DMS 273 (cell line): Measurements from ENCODE around the gene PRKG1.
A peak's percentile ranks its signal among the peaks of the same experiment; 100 is the strongest.
"Not testable (repeated sequence)": the region's sequence is repeated elsewhere in the genome, so short reads cannot be mapped to it uniquely, and the experiment has no call there.

Source experiments
- DNase-seq: peaks from one replicate; lab custom pipeline; 2025; ENCODE audit not compliant: unreplicated experiment; lab: John Stamatoyannopoulos, UW

Gene PRKG1

DNA sequence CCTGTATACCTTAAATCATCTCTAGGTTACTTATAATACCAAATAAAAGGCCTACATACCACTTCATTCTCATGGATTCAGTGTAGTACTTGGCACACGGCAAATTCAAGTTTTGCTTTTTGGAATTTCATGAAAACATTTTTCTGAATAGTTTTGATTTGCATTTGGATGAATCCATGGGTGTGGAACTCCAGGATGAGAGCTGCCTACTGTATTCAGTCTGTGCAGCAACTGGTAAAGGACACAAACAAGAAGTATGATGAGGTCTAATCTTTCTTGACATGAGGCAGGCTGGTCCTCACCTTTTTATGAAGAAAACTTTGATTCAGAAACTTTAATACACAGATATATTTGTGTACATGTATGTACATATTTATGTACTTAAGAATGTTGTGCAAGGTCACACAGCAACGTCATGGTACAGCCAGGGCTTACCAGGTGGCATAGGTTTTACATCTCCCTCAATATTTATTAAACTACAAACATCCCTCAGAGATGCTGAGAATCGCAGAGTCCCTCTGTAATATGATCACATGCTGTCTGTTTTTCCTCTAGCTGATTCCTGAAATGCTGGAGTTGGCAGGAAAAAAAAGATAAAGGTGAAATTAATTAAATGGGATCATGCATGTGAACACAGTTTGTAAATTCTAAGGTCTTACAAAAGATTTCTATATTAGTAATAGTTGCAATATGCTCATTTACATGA is 239.6 kb downstream of the PRKG1 start:
- DNase-seq: peak; percentile 9

DNA sequence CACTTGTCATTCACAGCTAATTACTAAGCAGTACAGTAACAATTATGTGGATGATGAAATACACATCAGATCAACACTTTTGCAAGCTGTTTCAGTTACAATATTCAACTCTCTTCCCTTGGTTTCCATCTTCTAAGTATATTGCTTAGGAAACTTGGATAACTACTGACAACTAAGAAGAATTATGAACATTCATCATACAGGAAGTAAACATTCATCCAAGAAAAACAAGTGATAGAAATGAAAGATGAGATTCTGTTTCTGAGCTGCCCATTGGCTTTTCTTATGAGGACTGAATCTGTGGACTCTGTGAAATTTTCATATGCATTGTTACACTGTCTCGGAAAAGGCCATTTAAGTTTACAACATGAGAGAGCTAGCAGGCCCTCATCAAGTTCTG is 240.2 kb downstream of the PRKG1 start:
- no peak for DNase-seq

DNA sequence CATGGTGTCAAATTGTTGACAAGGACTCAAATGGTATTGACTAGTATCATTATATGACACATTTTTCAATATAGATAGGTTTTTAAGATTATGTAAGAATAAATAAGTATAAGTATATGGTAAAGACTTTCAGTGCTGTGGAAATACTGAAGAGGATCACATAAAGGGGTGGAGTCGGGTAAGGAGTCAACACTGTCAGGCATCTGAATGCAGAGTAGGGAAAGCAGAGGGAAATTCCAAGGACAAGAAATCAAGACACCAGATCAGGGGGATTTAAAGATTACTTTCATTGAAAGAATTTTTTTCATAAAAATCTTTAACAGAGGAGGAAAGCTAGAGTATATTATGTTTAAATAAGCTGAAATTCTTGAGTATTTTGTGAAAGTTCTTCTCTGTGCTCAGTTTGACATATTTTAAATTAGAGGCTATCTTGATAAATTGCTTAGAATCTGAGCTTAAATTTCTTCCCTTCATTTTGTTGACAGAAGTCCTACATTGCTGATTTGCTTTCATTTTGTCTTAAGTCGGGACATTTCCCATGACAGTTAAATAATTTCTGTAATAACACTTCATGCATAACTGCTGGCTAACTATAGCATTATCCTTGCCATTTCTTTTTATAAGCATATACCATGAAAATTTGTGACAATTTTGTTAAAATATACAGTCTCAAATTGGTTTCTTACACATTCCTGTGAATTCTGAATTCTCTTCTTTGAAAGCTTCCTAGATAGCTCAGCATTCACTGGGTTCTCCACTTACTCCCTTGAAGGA is 244.3 kb downstream of the PRKG1 start:
- DNase-seq: no peak

DNA sequence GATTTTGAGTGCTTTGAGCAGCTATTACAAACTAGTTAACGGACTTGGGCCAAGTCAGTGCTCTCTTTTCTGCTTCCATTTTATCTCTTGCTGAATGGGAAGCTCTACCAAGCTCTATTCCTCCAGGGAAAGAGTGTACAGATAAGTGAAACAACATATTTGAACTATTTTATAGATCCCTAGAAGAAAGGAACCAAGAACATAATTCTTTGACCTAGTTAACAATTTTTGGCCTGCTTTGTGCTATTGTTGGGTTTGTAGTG is 244.8 kb downstream of the PRKG1 start:
- DNase-seq: no peak

DNA sequence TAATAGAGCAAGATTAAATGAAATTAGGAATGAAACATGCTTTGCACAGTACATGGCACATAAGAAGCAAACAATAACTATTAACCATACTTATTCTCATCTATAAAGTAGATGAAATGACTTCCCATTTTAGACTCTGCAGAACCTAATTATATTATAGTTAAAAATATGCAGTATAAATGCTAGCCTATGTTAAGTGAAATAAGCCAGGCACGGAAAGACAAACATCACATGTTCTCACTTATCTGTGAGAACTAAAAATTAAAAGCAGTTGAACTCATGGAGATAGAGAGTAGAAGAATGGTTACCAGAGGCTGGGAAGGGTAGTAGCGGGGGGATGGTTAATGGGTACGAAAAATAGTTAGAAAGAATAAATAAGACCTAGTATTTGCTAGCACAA is 247.0 kb downstream of the PRKG1 start:
- no peak for DNase-seq

DNA sequence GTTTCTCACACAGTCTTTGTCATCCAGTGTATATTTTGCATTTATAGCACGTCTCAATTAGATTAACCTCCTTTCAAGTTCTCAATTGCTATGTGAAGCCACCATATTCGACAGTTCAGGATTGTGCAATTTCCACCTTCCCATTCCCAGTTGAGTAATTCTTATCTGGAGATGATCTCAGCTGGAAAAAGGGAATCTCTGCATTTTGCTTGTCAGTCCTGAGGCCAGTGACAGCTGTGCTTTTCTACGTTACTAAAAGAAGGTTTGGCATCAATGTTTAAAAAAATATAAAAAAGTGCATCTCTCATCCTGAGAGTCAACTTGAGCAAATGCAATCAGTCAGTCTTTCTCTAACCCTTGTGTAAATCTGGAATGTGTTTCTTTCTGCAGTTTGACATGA is 247.7 kb downstream of the PRKG1 start:
- DNase-seq: no peak

DNA sequence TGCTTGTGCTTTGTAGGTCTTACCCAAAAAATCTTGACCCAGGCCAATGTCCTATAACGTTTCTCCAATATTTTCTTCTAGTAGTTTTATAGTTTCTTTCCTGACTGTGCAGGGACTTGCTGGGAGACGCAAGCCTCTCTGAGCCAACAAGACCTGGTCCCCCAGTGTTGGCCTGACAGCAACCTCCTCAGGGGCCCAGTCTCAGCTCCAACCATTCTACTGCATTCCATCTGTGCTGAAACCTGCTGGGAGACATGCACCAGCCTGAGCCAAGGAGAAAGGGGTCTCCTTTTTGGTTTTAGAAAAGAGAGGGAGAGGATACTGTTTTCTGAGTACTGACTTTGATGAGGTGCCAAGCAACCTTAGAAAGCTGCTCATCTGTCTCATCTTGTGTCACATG is 251.4 kb downstream of the PRKG1 start:
- DNase-seq: no peak

DNA sequence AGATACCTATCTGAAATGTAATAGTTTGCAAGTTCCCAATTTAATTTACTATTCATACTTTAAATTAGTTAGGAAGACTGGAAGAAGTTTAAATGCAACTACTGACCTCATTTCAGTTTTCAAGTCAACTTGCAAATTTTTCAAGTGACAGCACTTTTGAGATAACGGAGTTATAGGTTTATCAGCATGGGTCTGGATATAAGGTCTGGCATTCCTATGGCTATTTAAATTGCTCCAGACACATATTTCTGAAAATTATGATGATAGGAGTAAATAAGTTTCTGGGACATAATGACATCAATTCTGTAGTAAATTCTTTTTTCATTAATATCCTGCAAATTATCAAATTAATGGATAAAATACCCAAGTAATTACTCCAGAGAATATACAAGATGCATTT is 251.9 kb downstream of the PRKG1 start:
- DNase-seq: no peak

DNA sequence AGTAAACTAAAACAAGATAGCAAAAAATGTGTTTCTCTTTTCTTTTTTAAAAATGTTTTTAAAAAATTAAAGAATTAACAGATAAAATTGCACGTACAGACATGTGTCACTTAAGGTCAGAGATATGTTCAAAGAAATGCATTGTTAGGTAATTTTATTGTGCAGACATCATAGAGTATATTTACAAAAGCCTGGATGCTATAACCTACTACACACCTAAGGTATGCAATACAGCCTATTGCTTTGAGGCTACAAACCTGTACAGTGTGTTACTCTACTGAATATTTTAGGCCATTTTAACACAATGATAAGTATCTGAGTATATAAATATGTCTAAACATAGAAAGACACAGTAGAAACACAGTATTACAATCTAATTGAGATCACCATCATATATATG is 253.1 kb downstream of the PRKG1 start:
- DNase-seq: no peak

DNA sequence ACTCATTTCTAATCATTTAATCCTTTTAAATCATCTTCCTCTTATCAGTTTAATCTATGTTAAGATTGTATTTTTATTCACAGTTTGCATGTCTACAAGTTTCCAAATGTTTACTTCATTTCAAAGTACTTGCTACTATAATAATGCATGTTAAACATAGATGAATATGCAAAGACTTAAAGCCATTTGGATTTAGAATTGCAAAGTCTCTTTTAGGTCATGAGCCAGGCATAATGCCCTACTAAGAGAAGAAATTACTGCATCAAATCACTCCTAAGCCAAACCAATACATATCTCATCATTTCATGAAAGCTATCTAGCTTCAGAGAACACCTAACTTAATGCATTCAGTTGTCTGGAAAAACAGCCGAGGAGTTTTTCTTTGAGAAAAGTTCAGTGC is 266.1 kb downstream of the PRKG1 start:
- DNase-seq: no peak

DNA sequence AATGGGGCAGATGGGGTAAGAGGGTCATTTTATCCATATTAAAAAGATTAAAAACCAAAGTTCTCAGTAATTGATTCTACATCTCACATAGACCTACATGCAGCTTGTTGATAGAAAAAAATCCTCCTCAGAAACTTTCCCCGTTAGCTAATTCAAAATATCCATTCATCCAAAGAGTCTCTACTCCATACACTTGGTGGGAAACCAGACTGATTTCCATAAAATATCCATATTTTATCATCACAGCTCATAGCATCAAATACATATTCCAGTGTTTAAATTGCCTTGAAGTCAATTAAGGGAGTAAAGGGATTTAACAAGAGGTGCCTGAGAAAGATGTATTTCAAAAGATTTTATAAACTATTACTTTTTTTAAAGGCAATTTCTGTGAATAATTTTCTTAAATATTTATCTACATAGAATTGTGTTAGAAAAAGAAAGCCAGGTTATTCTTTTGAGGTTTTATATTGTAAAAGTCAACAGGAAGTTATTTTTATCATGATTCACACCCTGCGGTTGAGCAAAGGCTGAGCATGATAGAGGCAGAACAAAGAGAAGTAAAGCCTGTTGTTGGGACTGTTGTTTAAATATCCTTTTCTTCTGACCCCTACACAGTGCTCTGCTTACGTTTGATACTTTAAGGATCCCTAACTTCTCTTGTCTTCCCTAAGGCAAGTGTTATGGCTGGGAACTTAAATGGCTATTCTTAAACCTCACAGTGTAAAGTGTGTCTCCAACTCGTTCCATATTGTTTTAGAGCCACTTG is 266.7 kb downstream of the PRKG1 start:
- no peak for DNase-seq

DNA sequence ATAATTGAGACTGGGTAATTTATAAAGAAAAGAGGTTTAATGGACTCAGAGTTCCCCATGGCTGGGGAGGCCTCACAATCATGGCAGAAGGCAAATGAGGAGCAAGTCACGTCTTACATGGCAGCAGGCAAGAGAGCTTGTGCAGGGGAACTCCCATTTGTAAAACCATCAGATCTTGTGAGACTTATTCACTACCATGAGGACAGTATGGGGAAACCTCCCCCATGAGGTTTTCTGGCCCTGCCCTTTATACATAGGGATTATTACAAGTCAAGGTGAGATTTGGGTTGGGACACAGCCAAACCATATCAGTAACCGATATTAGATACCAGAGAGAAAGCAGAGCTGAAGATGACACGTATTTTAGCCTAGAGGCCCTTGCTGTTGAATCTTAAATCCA is 267.5 kb downstream of the PRKG1 start:
- DNase-seq: not testable (repeated sequence)

DNA sequence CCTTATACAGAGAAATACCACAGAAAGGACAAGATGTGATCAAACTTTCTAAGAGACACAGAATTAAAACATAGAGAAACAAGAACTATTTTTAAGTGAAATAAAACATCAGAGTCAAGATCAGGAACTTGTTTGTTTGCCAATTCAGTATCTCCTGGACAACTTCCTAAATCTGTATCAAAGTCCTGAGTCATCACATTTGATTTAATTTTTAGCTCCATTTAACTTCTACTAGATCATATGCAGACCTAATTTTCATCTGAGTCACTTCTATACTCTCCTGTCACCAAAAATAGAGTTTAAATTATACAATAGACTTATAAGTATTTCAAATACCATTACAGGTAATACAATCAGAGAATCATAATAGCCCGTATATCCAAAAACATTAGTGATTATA is 268.1 kb downstream of the PRKG1 start:
- DNase-seq: no peak

DNA sequence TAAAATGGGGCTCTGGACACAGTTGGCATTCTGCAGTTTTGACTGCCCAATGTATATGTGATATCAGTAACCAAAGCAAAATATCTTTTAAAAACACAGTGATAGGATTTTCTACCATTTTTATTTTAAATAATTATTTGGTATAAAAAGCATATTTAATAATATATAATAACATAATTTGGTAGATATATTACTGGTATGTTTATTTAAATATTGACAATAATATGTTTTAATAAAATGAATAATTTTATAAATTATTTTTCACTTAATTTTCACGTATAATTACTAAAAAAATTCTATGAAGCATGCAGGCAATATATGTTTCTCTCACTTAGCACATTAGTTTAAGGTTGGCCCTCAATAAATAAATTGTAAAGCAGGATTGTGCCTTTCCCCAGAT is 269.1 kb downstream of the PRKG1 start:
- no peak for DNase-seq

DNA sequence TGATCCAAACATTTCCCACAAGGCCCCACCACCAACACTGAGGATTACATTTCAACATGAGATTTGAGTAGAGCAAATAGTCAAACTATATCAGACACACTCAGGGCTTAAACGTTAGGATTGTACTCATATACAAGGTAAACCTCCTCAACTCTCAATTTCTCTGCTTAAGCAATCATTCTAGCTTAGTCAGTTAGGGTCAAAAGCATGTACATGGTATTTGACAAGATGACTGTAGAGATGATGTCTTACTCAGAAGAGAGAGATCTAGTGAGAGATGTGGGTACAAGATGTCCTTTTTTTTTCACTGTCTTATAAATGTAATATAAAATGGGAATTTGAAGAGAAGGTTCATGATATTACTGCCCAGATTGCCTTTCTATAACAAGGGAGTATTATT is 270.1 kb downstream of the PRKG1 start:
- no peak for DNase-seq

DNA sequence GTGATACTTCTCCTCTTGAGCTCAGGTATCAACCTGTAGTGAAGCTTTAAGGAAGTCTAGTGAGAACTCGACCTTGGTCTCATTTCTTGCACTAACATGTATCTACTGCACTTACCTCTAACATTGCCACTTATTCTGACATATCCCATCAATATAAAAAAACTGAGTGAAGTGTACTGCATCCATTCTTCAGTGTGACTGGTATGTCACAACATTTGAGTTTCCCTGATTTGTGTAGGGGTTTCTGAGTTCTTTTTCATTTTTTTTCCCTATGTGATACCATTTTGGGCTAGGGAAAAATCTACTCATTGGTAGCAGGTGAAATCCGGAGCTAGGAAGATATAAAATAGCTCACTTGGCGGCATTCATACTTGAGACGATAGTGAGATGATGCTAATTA is 274.3 kb downstream of the PRKG1 start:
- no peak for DNase-seq

DNA sequence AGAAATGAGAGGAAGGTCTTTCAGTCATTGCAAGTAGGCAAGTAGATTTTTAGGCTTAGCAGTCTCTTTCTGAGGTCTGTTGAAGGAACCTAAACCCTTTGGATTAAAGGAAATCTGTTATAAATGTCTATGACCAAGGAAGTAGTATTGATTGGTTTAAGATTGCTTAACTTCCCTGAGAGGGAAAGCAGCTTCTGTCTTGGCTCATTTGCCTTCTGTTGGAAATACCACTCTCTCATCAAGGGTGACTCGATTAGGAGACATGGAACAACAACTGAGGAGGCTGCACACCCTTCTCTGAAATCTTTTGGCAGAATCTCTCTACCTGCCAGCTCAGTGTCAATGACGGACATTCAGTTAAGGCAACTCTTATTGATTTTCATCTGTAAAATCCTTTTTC is 282.9 kb downstream of the PRKG1 start:
- no peak for DNase-seq

DNA sequence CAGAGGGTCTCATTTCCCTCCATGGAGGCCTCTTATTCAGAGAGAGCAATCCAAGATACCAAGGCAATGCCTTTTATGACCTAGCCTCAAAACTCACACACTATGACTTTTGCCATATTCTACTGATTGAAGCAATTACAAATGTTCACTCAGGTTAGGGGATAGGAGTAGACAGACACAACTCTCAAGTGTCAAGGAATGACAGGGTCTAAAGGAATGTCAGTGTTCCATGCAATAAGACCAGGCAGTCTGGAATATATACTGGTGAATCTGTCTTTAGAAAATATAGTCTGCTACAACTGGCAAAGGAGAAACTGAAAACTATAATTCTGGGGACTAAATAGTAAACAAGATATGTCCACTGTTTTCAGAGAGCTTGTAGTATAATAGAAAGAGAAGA is 283.9 kb downstream of the PRKG1 start:
- DNase-seq: no peak

DNA sequence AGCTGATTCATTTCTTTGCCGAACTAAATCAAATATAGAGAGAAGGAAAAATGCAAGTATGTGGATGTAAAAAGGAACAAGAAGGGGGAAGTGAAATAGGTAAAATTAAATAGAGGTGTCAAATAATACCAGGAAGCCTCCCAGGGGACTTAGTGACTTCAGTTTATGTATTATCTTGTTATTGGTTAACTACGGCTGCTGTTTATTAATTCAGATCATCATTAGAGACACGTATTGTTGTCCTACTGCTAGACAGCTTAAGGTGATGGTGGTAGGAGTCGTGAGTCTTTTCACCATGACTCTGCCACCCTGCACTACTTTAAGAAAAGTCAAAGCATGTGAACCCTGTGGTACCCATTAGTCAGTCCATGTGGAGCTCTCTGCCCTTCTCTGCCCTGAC is 289.1 kb downstream of the PRKG1 start:
- DNase-seq: no peak

DNA sequence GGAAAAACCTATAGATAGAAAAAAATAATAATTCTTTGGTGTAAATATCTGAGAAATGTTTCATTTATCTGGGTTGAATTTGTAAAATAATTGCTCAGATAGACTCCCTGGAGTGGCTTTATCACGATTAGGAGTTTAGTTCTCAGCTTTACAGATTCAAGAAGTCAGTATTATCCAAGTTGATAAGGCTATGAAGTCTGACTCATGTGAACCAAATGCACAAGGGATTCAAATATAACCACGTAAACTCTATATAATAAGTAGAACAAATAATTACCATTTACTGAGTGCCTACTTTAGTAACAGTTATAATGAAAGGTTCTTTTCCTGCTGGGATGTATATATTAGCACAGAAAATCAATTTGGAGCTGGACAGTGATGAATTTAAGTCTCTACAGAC is 290.4 kb downstream of the PRKG1 start:
- no peak for DNase-seq

DNA sequence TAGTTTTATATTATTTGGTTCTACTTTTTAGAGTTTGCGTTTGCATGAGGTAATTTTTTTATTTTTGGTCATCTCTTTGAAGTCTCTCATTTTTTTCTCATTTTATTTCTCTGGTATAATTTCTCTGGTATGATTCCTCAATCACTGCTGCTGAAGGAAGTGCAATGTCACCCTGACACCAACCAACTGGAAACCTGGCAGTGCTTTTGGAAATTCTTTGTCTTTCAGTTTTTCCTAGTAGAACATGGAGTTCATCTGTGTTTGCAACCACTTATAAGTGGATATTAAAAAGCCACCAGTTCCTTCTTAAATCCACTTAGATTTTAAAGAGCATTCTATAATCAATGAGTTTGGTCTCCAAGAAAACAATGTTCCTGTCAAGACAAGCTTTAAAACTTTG is 291.8 kb downstream of the PRKG1 start:
- no peak for DNase-seq

DNA sequence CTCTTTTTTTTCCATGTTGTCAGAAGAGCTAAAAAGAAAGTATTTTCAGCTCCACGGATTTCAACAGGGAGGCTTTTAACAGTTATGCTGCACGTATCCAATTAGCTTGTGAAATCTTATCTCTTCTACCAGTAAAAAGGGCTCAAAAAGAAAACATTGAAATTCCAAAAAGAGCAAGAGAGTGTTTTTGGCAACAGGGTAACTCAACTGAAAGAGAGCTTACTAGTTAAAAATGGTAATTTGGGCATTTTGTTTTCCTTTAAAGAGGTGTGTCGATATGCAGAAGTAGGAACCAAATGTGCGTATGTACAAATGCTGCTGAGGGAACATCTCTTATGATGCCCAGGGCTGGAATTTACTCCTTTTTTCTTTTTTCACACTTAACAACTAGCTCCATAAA is 292.8 kb downstream of the PRKG1 start:
- no peak for DNase-seq
